Common myeloid progenitor, CD34-positive (primary cell): ENCODE data around the gene AUTS2.

Experiments used
- CTCF ChIA-PET: fragments of 350-600 bp; sonication (Branson Sonifier 250); formaldehyde crosslinking; loops from one replicate; lab custom pipeline; 2021; ENCODE audit warnings: antibody characterized with exemption; lab: Charles Lee
- POLR2A ChIA-PET: fragments of 350-600 bp; sonication (Branson Sonifier 250); formaldehyde crosslinking; loops from one replicate; lab custom pipeline; 2021; ENCODE audit warnings: antibody characterized with exemption; lab: Charles Lee
- DNase-seq, 3 donors: peaks; one replicate each; pipeline versions ENCODE4 v3.0.0 to v3.0.0-alpha.2; 2013
- H3K27ac ChIP-seq, 2 experiments: 1 replicate in 1 of 2; 2 replicates in 1 of 2; pipeline ENCODE4 v1.7.0; 2013; ENCODE audit warnings: inconsistent platforms in 2 of 2, low read length in 2 of 2, mild to moderate bottlenecking in 2 of 2, low read depth in 1 of 2, moderate library complexity in 1 of 2; ENCODE audit not compliant: severe bottlenecking in 2 of 2, insufficient read depth in 1 of 2, poor library complexity in 1 of 2
- H3K27me3 ChIP-seq, 5 experiments: replicated peaks in 2 of 5; 1 replicate in 3 of 5; 2 replicates in 2 of 5; pipeline versions ENCODE4 v1.6.1 to v1.7.0; 2013; ENCODE audit warnings: low read length in 4 of 5, mild to moderate bottlenecking in 2 of 5, moderate library complexity in 2 of 5, inconsistent platforms in 1 of 5; ENCODE audit not compliant: insufficient read depth in 5 of 5, control insufficient read depth in 4 of 5
- H3K36me3 ChIP-seq, 4 experiments: 1 replicate in 2 of 4; 2 replicates in 2 of 4; pipeline versions ENCODE4 v1.6.1 to v1.7.0; 2013; ENCODE audit warnings: low read length in 3 of 4, control low read depth in 1 of 4, mild to moderate bottlenecking in 1 of 4; ENCODE audit not compliant: control insufficient read depth in 4 of 4, insufficient read depth in 4 of 4
- H3K4me1 ChIP-seq, 4 experiments: 1 replicate in 3 of 4; 2 replicates in 1 of 4; pipeline versions ENCODE4 v1.6.1 to v1.7.1; 2013; ENCODE audit warnings: low read length in 3 of 4, mild to moderate bottlenecking in 3 of 4, control low read depth in 1 of 4, inconsistent platforms in 1 of 4, moderate library complexity in 1 of 4; ENCODE audit not compliant: control insufficient read depth in 4 of 4, insufficient read depth in 4 of 4; ENCODE audit errors: control extremely low read depth in 1 of 4
- H3K4me3 ChIP-seq, 7 experiments: 1 replicate in 4 of 7; 2 replicates in 3 of 7; pipeline versions ENCODE4 v1.5.1 to v1.7.0; 2013; ENCODE audit warnings: mild to moderate bottlenecking in 7 of 7, low read length in 6 of 7, moderate library complexity in 6 of 7, inconsistent platforms in 2 of 7, low read depth in 2 of 7, control low read depth in 1 of 7; ENCODE audit not compliant: insufficient read depth in 4 of 7, control insufficient read depth in 1 of 7; ENCODE audit errors: extremely low read depth in 1 of 7
- H3K9me3 ChIP-seq, 5 experiments: 1 replicate in 4 of 5; 2 replicates in 1 of 5; pipeline versions ENCODE4 v1.6.1 to v1.7.1; 2013; ENCODE audit warnings: low read length in 4 of 5, mild to moderate bottlenecking in 2 of 5, inconsistent platforms in 1 of 5, low read depth in 1 of 5, moderate library complexity in 1 of 5; ENCODE audit not compliant: control insufficient read depth in 4 of 5, insufficient read depth in 2 of 5; ENCODE audit errors: control extremely low read depth in 1 of 5
- WGBS: methylation state at CpG from one replicate; pipeline ENCODE4 v1.1.5; 2013; ENCODE audit not compliant: insufficient coverage; 5-methylcytosine and 5-hydroxymethylcytosine counted together

Gene AUTS2

GRCh38 chr7:70700941-70701425, 1102.7 kb downstream of the AUTS2 start:
- H3K4me3 ChIP-seq: no peak overlapping the region
- no peaks in the 10 kb centered on the region for H3K9me3 ChIP-seq
- no peaks in the 10 kb centered on the region for H3K36me3 ChIP-seq
- peaks cover 0 to 20% (median 14%) of the 10 kb centered on the region in 5 experiments for H3K27me3 ChIP-seq
- CTCF ChIA-PET: interaction anchor here (0.9 kb wide), 1 partner anchor 9 kb away, joined by 3 read pairs; no protein-coding TSS in a partner anchor
- no peak for DNase-seq
- POLR2A ChIA-PET: no interaction called here
- peaks cover under 1 to 4% (median 3%) of the 10 kb centered on the region in 4 experiments for H3K4me1 ChIP-seq
- 98% methylated on average over 5 of the region's 6 CpGs for WGBS
- no peak overlapping the region for H3K27ac ChIP-seq

- ChIA-PET CTCF (interaction anchor here (0.9 kb wide), 1 partner anchor 9 kb away, joined by 3 read pairs; no protein-coding TSS in a partner anchor), POLR2A (no interaction called here)
- H3K27me3 ChIP-seq: peaks cover 0 to 15% (median 9%) of the 10 kb centered on the region in 5 experiments
- H3K27ac ChIP-seq: no peak overlapping the region
- WGBS: 90% methylated on average over 2 of the region's 6 CpGs
- no peak for DNase-seq
- no peak overlapping the region for H3K4me3 ChIP-seq
- no peaks in the 10 kb centered on the region for H3K36me3 ChIP-seq
- H3K4me1 ChIP-seq: no peaks in the 10 kb centered on the region
- no peaks in the 10 kb centered on the region for H3K9me3 ChIP-seq
Measured at GRCh38 chr7:70701477-70701876, 1103.2 kb downstream of the AUTS2 start.

- H3K27me3 ChIP-seq: peaks cover 0 to 10% (median 5%) of the 10 kb centered on the region in 5 experiments
- no peaks in the 10 kb centered on the region for H3K4me1 ChIP-seq
- no peak for DNase-seq
- no peaks in the 10 kb centered on the region for H3K36me3 ChIP-seq
- H3K9me3 ChIP-seq: no peaks in the 10 kb centered on the region
- H3K4me3 ChIP-seq: no peak overlapping the region
- CTCF ChIA-PET: interaction anchor here (1.2 kb wide), 1 partner anchor 11 kb away, joined by 4 read pairs; no protein-coding TSS in a partner anchor
- H3K27ac ChIP-seq: no peak overlapping the region
- WGBS: 94% methylated on average over 2 of the region's 2 CpGs
- POLR2A ChIA-PET: no interaction called here
Measured at GRCh38 chr7:70701991-70702390, 1103.7 kb downstream of the AUTS2 start.

GRCh38 chr7:70703785-70704184, 1105.5 kb downstream of the AUTS2 start:
- H3K36me3 ChIP-seq: no peaks in the 10 kb centered on the region
- H3K4me1 ChIP-seq: no peaks in the 10 kb centered on the region
- no peak overlapping the region for H3K4me3 ChIP-seq
- ChIA-PET CTCF (no interaction called here), POLR2A (no interaction called here)
- H3K9me3 ChIP-seq: no peaks in the 10 kb centered on the region
- no peak overlapping the region for H3K27ac ChIP-seq
- H3K27me3 ChIP-seq: no peaks in the 10 kb centered on the region
- WGBS: 100% methylated on average over 3 of the region's 4 CpGs
- no peak for DNase-seq

- no peaks in the 10 kb centered on the region for H3K27me3 ChIP-seq
- CTCF ChIA-PET: interaction anchor here (1.3 kb wide), 1 partner anchor 9 kb away, joined by 3 read pairs; no protein-coding TSS in a partner anchor
- no peaks in the 10 kb centered on the region for H3K9me3 ChIP-seq
- no peaks in the 10 kb centered on the region for H3K36me3 ChIP-seq
- peaks cover 0 to under 1% (median 0%) of the 10 kb centered on the region in 4 experiments for H3K4me1 ChIP-seq
- POLR2A ChIA-PET: interaction anchor here (0.6 kb wide), 1 partner anchor 341 kb away, joined by 4 read pairs; no protein-coding TSS in a partner anchor
- DNase-seq: no peak
- H3K27ac ChIP-seq: no peak overlapping the region
- no peak overlapping the region for H3K4me3 ChIP-seq
- WGBS: 93% methylated on average over 2 of the region's 5 CpGs
Measured at GRCh38 chr7:70704831-70705346, 1106.6 kb downstream of the AUTS2 start.

- no peaks in the 10 kb centered on the region for H3K36me3 ChIP-seq
- H3K4me3 ChIP-seq: no peak overlapping the region
- no peak overlapping the region for H3K27ac ChIP-seq
- CTCF ChIA-PET: interaction anchor here (0.9 to 1.3 kb wide), 3 partner anchors 8 to 12 kb away, joined by 3 to 4 read pairs (median 3); no protein-coding TSS in a partner anchor
- DNase-seq: no peak
- H3K27me3 ChIP-seq: no peaks in the 10 kb centered on the region
- 93% methylated on average over 3 of the region's 4 CpGs for WGBS
- H3K4me1 ChIP-seq: peaks cover 0 to 11% (median 4%) of the 10 kb centered on the region in 4 experiments
- POLR2A ChIA-PET: no interaction called here
- H3K9me3 ChIP-seq: no peaks in the 10 kb centered on the region
Measured at GRCh38 chr7:70706204-70706603, 1107.9 kb downstream of the AUTS2 start.

GRCh38 chr7:70706698-70707097, 1108.4 kb downstream of the AUTS2 start:
- Histone ChIP-seq H3K4me1 (peaks cover 0 to 14% (median 5%) of the 10 kb centered on the region in 4 experiments), H3K9me3 (no peaks in the 10 kb centered on the region), H3K27me3 (no peaks in the 10 kb centered on the region), H3K36me3 (no peaks in the 10 kb centered on the region), H3K4me3 (no peak overlapping the region), H3K27ac (no peak overlapping the region)
- no peak for DNase-seq
- CTCF ChIA-PET: interaction anchor here (0.9 to 1.0 kb wide), 3 partner anchors 8 to 11 kb away, joined by 3 to 4 read pairs (median 3); no protein-coding TSS in a partner anchor
- WGBS: 100% methylated on average over 2 of the region's 3 CpGs
- POLR2A ChIA-PET: no interaction called here
